Embryonic facial prominence (tissue), 1 donor: ENCODE data around the gene OXTR.
"Not testable (repeated sequence)": the region's sequence is repeated elsewhere in the genome, so short reads cannot be mapped to it uniquely, and the experiment has no call there.

Source experiments
- DNase-seq: peaks from one replicate; pipeline ENCODE4 v3.0.0-alpha.2; 2016; ENCODE audit errors: extremely low spot score

OXTR gene

GRCh38 chr3:8741581-8742261 lies 27.7 kb downstream of the OXTR start:
- no peak for DNase-seq

- DNase-seq: no peak
These were observed 29.5 kb downstream of the OXTR start for GRCh38 chr3:8739757-8740504.

- DNase-seq: no peak
These were observed 30.8 kb downstream of the OXTR start for GRCh38 chr3:8738639-8739038.

GRCh38 chr3:8737823-8738222 lies 31.6 kb downstream of the OXTR start:
- DNase-seq: no peak

GRCh38 chr3:8737301-8737700 lies 32.1 kb downstream of the OXTR start:
- no peak for DNase-seq

- no peak for DNase-seq
These were observed 33.0 kb downstream of the OXTR start for GRCh38 chr3:8736436-8736835.

- no peak for DNase-seq
These were observed 34.5 kb downstream of the OXTR start for GRCh38 chr3:8734908-8735307.

- no peak for DNase-seq
These were observed 35.1 kb downstream of the OXTR start for GRCh38 chr3:8734137-8734878.

- DNase-seq: no peak
These were observed 35.9 kb downstream of the OXTR start, which contains the start of gene CAV3 for GRCh38 chr3:8733332-8734094. TSS of gene CAV3 (plus strand) at chr3:8733802. CDS start at chr3:8733877, 75 bp downstream.

GRCh38 chr3:8732413-8732812 lies 37.0 kb downstream of the OXTR start:
- DNase-seq: no peak

- no peak for DNase-seq
These were observed 38.8 kb downstream of the OXTR start for GRCh38 chr3:8730656-8731055.

- DNase-seq: no peak
These were observed 39.9 kb downstream of the OXTR start for GRCh38 chr3:8729479-8729878.

- DNase-seq: no peak
These were observed 41.6 kb downstream of the OXTR start for GRCh38 chr3:8727605-8728512.

GRCh38 chr3:8724108-8724752 lies 45.2 kb downstream of the OXTR start:
- DNase-seq: no peak

GRCh38 chr3:8723612-8724011 lies 45.8 kb downstream of the OXTR start:
- no peak for DNase-seq

GRCh38 chr3:8722808-8723207 lies 46.6 kb downstream of the OXTR start:
- no peak for DNase-seq

GRCh38 chr3:8715757-8716156 lies 53.7 kb downstream of the OXTR start:
- DNase-seq: not testable (repeated sequence)

GRCh38 chr3:8713901-8714759 lies 55.3 kb downstream of the OXTR start:
- no peak for DNase-seq

GRCh38 chr3:8712908-8713255 lies 56.5 kb downstream of the OXTR start:
- DNase-seq: no peak
